Esophagus squamous epithelium (tissue), 4 donors: ENCODE results near the gene PSME3IP1.

Experiments
- CTCF ChIP-seq, 6 experiments: fragments of 450-650 bp in 4 of 6; fragments of 200-600 bp in 2 of 6; sonication (generic) in 2 of 6; IDR thresholded peaks; one replicate each; pipeline ENCODE4 v1.5.1; 2016 to 2019; ENCODE audit warnings: antibody characterized with exemption in 6 of 6, mild to moderate bottlenecking in 4 of 6, moderate library complexity in 4 of 6
- POLR2A ChIP-seq, 4 donors: fragments of 450-650 bp; IDR thresholded peaks; one replicate each; pipeline ENCODE4 v1.6.1; 2017; ENCODE audit warnings: antibody characterized with exemption in 4 of 4, mild to moderate bottlenecking in 4 of 4, moderate library complexity in 3 of 4

GRCh38 chr16:57229079-57229478 is 43.2 kb upstream of the PSME3IP1 start:
- TF ChIP-seq CTCF (IDR thresholded peaks at IDR 0.05) (no peak), POLR2A (IDR thresholded peaks at IDR 0.05) (no peak)
